GM19455 (cell line): Measurements from ENCODE around the gene RRAGC.
A peak's percentile ranks its signal among the peaks of the same experiment; 100 is the strongest.
"Not testable (repeated sequence)": the region's sequence is repeated elsewhere in the genome, so short reads cannot be mapped to it uniquely, and the experiment has no call there.

ENCODE experiments used
- ATAC-seq: cut with Tn5 transposase; IDR thresholded peaks from one replicate; pipeline ENCODE4 v1.9.1; 2021; ENCODE audit not compliant: unreplicated experiment

RRAGC gene

DNA sequence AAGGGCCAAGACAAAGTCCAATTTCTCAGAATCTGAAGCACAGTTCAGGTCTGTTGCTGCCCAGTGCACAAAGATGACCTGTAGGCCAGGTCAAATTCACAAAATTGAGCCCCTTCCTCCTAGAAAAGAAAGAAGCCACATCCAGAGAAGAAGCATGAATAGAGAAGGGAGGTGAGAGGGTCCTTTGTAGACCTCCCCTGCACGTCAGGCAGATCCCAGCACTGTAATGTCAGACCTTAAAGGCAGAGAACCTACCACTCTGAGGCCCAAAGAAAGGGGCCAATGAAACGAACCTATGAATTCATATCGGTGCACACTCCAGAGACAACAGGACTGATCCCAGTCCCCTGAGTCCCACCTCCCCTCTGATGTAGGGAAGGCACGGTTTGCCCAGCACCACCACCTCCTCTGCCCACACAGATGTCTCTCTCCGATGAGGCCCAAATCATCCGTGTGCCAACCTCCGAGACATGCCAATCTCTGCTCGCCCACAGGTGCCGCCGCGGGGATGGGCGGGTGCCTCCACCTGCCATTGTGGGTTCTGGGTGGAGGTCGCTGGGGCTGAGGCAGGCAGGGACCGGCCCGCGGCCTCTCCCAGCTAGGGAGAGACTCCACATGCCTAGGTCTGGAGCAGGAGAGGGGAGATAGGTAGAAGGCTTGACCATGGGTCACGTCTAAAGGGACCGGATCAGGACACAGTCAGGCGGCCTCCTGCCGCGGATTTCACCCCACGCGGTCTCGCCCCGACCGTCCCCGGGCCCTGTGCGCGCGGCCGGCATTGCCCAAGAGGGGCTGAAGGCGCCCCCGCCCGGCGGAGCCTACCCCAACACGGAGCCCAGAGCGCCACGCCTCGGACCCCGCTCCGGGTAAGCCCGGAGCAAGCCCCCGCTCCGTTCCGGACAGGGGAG lies 42.1 kb downstream of the RRAGC start:
- ATAC-seq, result no peak

- peak; percentile 85 for ATAC-seq
These were observed 43.5 kb downstream of the RRAGC start for GRCh38 chr1:38815903-38816627.

DNA sequence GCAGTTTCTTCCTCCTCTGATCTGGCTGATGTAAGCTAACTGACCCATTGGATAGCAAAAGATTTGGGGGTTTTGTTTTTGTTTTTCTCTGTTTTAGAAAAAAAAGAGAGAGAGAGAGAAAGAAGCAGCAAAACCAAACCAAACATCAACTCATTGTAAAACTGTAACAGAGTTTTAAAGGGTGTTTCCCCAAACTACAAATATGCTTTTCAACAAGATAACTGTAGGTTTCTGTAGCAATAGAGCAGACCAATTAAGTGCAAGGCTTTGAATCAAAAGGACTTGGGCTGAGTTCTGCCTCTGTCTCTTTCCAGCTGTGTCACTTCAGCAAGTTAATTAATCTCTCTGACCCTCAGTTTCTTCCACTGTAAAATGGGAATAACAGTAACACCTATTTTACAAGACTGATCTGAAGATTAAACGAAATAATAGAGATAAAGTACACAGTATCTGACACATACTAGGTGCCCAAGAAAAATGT lies 44.5 kb downstream of the RRAGC start:
- ATAC-seq, result no peak

- no peak for ATAC-seq
These were observed 45.1 kb downstream of the RRAGC start for GRCh38 chr1:38814444-38814983.

- no peak for ATAC-seq
These were observed 46.6 kb downstream of the RRAGC start for GRCh38 chr1:38812981-38813380.

- not testable (repeated sequence) for ATAC-seq
These were observed 48.1 kb downstream of the RRAGC start for GRCh38 chr1:38811466-38811865.

GRCh38 chr1:38806090-38806489 lies 53.5 kb downstream of the RRAGC start:
- ATAC-seq, result no peak

DNA sequence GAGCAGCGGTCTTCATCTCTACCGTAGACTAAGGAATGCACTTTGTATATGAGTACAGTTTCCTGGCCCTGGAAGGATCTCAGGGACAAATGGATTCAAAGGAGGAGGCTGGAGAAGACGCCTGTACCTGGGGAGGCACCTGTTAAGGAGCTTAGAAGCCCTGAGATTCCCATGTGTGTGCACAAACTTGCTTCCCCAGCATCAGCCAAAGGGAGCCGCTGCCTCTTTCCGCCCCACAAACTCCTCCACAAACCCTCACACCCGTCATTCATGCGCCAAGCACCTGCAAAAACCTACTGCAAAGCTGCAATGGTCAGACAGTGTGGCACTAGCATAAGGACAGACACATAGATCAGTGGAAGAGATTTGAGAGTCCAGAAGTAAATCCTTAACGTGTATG lies 54.5 kb downstream of the RRAGC start:
- no peak for ATAC-seq

DNA sequence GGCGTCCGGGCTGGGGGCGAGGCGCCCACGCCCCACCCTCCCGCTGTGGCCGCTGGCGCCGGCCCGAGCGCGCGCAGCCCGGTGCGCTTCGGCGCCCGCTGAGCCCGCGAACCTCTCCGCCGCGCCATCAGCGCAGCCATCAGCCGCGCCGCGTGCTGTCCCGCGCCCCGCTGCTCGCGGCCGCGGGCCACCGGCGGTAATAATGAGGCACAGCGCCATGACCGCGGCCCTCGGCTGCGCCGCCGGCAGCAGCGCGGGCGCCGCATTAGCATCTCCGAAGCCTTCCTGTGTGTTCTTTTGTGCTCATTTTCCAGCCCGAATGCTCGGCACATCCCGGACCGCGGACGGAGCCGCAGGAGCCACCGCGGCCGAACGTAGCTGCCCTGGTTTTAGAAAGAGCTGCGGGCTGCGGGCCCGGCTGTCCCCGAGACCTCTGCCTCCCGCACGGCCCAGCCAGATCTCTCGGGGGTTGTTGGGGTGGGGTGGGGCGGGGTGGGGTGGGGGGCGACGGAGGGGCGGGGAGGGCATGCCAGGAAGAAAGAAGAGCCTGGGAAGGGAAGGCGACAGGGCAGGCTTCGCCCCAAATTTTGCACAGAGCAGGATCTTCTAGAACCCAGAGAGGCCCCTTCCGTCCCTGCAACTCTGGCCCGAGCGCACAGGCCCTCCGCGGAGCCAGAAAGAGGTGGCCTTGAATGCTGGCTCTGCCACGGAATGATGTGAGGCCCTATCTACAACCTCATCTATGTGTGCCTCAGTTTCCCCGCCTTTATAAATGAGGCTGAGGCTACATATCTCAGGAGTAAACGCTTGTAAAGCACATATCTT lies 55.3 kb downstream of the RRAGC start:
- no peak for ATAC-seq

DNA sequence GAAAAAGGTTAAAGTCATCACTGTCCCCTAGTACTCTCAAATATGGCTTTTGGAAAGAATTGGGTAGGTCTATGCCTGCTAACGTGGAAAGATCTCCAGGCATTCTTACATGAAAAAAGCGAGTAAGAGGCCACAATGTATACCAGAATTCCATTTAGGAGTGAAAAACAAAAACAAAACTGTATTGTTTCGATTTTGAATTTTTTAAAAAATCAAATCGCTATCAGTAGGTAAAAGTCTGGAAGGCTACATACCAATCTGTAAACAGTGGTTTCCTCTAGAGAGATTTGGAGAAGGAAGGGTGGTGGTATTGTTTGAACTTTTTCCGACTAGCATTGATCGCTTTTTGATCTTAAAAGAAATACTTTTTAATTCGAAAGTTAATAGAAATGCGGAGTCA lies 55.9 kb downstream of the RRAGC start:
- no peak for ATAC-seq

DNA sequence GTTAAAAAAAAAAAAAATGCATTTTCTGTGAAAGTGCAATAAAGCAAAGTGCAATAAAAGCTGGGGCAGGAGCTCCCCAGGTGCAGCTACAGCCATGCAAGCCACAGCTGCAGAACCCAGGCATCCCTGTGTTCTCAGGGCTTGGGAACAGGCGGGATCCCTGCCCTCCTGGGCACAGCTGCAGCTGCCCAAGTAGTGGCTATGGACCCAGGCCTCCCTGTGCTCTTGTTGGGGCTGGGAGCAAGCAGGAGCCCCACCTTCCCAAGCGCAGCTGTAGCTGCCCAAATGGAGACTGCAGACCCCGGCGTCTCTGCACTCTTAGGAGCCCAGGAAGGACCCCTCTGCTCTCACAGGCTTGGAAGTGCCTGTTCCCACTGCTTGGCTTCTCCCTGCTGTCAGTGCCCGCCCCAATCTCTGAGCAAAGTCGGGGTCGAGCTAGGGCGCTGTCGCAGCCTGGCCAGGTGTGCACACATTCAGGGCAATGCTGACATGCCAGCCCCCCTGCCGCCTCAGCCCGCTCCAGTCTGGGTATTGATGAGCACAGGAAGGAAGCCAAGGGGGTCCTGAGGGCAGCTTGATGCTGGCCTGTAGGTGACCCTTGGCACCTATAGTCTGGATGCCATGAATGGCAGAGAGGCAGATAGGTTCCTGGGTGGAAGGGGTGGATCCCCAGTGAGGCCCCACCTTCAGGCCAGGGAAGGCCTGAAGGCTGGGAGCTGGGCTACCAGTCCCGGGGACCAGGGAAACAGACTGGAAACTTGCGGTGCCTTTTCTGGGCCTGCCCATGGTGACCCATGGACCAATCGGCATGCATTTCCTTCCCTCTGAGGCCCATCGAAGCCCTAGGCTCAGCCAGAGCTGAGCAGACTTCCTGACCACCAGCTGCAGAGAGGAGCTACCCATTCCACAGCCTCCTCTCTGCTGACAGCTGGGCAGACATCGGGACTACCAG lies 58.6 kb downstream of the RRAGC start:
- no peak for ATAC-seq

DNA sequence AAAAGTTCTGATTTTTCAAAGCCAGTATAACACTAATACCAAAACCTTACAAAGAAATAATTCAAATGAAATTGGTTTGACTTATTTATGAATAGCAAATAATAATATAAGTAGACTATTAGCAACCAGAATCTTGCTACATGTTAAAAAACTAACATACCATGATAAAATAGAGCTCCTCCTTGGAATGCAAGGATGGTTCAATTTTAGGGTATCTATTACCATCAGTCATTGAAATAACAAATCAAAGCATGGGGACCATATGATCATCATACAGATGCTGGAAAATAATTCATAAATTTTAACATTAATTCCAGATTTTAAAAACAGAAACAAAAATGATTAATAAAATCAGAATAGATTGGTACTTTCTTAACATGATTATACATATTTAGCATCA lies 66.3 kb downstream of the RRAGC start:
- ATAC-seq, result no peak

- no peak for ATAC-seq
These were observed 67.7 kb downstream of the RRAGC start for GRCh38 chr1:38791892-38792291.

- ATAC-seq, result no peak
These were observed 68.4 kb downstream of the RRAGC start for GRCh38 chr1:38791164-38791515.

GRCh38 chr1:38790422-38791163 lies 69.0 kb downstream of the RRAGC start:
- no peak for ATAC-seq

DNA sequence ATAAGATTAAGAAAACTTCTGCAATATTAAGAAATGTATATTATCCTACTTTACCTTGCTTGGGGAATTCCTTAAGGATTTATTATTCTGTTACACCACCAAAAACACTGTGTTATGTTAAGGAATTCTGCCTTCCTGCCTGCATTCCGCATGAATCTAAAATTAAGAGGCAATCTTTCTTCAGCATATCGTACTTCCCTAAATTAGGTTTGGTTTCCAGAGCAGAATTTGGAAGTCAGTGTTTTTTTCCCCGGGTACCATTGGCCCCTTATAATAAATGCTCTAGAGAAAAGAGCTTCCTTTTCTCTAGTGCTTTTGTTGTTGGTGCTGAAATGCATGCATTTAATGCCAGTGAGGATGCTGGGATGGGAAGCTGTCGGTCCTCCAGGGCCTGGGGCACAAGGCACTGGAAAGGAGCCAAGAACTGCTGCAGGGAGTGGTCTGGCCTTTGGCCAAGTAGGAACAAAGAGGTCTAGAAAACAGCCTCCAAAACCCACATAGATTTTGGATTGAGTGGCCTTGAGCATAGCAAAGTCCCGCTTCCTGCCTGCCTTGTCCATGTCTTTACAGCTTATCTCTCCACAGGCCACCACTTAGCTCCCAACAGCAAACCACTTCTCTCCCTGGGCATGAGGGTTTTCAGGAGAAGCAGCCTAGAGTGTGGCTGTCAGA lies 69.9 kb downstream of the RRAGC start:
- ATAC-seq, result no peak

DNA sequence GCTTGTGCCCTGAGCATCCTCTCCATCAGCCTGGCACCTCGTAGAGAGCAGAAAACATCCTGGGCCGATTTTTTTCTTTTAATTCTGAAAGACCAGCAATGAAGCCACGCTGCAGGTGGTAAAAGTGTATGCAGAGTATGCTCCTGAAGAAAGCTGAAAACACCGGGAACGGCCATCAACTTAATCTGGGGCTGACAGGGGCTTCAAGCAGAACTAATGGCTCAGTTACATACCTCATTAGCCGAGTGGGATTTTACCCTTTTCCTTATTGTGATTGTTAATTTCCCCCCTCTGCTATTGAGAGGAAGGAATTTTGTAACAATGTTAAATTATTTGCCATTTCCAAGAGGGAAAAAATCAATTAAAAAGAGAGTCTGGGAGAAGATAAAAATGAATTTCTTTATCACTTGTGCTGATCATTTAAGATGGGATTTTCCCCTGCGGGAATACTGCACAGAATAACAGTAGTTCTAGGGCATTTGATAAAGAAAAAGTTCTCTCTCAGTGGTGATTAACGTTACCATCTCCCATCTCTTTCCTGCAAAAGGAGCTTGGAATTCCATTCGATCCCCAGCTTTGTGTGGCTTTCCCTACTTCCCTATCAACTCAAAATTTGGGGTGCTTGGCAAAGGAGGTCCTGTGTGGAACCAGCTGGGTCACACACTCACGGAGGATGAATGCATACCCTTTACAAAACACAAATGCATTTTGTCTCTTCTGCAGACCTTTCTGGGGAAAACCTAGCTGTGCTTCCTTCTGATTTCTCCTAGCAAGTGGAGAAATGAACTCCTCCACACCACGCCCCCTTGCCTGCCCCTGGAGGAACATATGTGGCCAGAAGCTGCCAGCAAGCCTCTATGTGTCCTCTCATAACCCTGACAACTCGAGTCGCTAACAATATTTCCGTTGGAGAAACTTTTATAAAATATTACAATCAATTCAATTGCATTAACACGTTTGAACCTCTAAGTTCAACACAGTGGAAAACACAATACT lies 70.9 kb downstream of the RRAGC start:
- ATAC-seq, result no peak
